Endothelial cell of umbilical vein (primary cell): ENCODE measurements around the gene BRSK2.

ENCODE experiments used
- EZH2 ChIP-seq: IDR thresholded peaks from 2 replicates; pipeline ENCODE4 v1.6.1; 2012; ENCODE audit warnings: borderline replicate concordance, low read depth, mild to moderate bottlenecking, moderate library complexity, low read length, inconsistent platforms; ENCODE audit not compliant: severe bottlenecking
- GATA2 ChIP-seq: IDR thresholded peaks from 2 replicates; pipeline ENCODE4 v1.7.0; 2011; ENCODE audit warnings: low read depth, mild to moderate bottlenecking, moderate library complexity, mixed read lengths, low read length; ENCODE audit not compliant: insufficient read length, insufficient read depth
- MYC ChIP-seq: IDR thresholded peaks from one replicate; pipeline ENCODE4 v1.6.1; 2011; ENCODE audit warnings: mild to moderate bottlenecking, low read depth, low read length
- TF ChIP-seq, protein P1 (sequence below), 2 donors: IDR thresholded peaks; 1 replicate in 1 of 2; 2 replicates in 1 of 2; pipeline ENCODE4 v1.5.1; 2011; ENCODE audit warnings: low read length in 2 of 2, mild to moderate bottlenecking in 2 of 2, moderate library complexity in 2 of 2, control low read depth in 1 of 2, inconsistent platforms in 1 of 2, low read depth in 1 of 2; ENCODE audit not compliant: insufficient read depth in 1 of 2; ENCODE audit errors: extremely low read depth in 1 of 2

DNA sequence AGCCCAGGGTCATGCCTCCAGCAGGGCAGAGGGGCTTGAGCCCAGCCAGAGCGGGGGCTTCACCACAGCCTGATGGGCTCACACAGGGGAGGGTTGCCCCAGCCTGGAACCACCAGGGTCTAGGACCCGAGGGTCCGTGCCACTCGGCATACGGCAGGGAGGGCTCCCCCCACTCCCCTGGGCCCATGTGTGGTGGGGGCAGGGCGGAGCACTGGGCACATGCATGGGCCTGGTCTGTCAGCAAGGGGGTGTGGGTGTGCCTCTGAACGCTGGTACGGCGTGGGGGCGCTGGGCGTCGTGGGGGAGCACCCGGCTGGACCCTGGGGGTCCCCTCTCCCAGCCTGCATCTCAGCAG, 67.6 kb downstream of the BRSK2 start:
- TF ChIP-seq, protein P1, sequence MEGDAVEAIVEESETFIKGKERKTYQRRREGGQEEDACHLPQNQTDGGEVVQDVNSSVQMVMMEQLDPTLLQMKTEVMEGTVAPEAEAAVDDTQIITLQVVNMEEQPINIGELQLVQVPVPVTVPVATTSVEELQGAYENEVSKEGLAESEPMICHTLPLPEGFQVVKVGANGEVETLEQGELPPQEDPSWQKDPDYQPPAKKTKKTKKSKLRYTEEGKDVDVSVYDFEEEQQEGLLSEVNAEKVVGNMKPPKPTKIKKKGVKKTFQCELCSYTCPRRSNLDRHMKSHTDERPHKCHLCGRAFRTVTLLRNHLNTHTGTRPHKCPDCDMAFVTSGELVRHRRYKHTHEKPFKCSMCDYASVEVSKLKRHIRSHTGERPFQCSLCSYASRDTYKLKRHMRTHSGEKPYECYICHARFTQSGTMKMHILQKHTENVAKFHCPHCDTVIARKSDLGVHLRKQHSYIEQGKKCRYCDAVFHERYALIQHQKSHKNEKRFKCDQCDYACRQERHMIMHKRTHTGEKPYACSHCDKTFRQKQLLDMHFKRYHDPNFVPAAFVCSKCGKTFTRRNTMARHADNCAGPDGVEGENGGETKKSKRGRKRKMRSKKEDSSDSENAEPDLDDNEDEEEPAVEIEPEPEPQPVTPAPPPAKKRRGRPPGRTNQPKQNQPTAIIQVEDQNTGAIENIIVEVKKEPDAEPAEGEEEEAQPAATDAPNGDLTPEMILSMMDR (IDR thresholded peaks at IDR 0.05; ENCODE audit: extremely low read depth in 1 of 2, insufficient read depth in 1 of 2, low read depth in 1 of 2, low read length in 2 of 2): no peak
- TF ChIP-seq GATA2 (no peak), EZH2 (no peak), MYC (no peak)
